IPS DF 19.7 (cell line): ENCODE measurements around the gene PDGFC.

Experiments used
- DNase-seq: peaks from one replicate; pipeline ENCODE4 v3.0.0-alpha.2; 2013; ENCODE audit warnings: low read depth, low spot score

PDGFC gene

GRCh38 chr4:156971676-156972378 lies at the start of gene PDGFC:
PDGFC (minus strand) TSS chr4:156971799; CDS start chr4:156970903, 896 bp downstream.
- no peak for DNase-seq

- no peak for DNase-seq
Observed at GRCh38 chr4:157020882-157021281, 49.3 kb upstream of the PDGFC start.

- DNase-seq: no peak
Observed at GRCh38 chr4:157018920-157019490, 47.4 kb upstream of the PDGFC start.

- peak; percentile 42 for DNase-seq
Observed at GRCh38 chr4:157014621-157015591, 43.3 kb upstream of the PDGFC start.

DNA sequence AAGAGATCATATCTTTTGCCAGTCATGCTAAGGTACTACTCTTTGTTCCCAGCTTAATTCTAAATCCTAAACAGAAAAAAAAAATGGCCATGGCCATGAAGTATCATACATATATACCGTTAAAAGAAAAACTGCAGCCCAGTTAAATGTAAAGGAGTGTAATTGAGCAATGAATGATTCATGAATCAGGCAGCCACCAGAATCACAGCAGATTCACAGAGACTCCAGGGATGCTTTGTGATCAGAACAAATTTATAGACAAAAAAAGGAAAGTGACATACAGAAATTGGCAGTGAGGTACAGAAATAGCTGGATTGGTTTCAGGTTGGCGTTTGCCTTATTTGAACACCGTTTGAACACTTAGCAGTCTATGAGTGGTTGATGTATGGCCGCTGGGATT lies 42.1 kb upstream of the PDGFC start:
- no peak for DNase-seq

DNA sequence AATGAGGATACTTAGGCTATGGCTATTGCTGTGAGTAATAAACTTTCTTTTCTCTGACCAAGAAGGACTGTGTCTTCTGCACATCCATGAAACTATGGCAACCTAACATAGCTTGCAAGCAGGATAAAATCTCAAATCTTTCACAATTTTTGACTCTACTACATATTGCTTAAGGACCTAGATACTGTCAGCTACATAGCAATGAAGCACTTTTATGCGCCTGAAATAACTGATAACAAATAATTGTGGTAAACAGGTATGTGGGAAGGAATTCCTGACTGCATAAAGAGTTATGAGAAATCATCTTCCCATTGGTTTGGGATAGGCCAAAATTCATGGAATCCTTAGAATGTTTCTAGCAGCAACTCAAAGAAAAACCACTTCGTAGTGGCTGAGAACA lies 41.2 kb upstream of the PDGFC start:
- DNase-seq: no peak

DNA sequence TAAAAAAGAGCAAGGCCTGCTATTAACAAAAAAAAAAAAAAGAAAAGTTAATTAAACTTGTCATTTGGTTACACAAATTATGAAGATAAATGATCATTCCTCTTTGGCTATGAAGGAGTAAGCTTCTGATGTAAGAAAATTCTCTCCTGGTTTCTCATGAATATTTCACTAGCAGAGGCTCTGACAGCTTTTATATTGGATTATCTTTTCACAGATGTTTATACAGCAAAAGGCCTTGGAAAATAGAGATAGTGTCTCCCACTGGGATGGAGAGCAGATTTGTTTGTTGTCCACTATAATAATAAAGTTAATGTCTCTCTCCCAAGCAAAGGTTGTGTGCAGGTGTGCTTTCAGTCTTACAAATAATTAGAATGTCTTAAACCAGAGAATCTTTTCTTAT lies 40.7 kb upstream of the PDGFC start:
- DNase-seq: no peak

- no peak for DNase-seq
Observed at GRCh38 chr4:157010630-157011029, 39.0 kb upstream of the PDGFC start.

DNA sequence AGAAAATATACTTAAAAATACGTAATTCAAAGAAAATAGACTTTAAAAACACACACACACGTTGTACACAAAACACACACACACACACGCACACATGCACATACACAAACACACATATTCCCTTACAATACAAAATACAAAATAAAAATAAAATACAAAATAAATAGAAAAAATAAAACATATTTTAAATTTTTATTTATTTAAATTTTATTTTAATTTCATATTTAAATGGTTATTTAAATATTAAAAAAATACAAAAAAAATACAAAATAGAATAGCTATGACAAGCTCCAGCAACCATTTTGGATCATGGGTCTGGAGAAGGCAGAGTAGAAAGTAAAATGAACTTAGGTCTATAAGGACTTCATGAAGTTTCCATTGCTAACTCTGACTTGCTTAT lies 34.2 kb upstream of the PDGFC start:
- DNase-seq: no peak

DNA sequence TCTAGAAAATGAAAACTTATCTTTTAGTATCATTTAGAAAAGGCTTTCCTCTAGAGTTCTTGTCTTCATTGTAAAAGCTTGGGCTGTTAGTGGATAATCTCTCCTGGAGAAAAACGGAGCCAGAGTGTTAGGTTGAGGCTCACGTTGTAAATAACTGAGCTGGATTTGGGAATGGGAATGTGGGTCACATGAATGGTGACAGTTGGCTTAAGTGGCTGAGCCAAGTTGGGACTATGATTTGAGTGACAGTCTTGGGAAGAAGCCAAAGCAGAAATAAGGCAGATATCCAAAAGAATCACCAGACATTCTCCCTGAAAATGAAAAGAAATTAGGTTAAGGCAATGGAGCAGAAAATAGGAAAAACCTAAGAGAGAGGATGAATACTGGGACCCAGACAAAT lies 33.6 kb upstream of the PDGFC start:
- DNase-seq: no peak

DNA sequence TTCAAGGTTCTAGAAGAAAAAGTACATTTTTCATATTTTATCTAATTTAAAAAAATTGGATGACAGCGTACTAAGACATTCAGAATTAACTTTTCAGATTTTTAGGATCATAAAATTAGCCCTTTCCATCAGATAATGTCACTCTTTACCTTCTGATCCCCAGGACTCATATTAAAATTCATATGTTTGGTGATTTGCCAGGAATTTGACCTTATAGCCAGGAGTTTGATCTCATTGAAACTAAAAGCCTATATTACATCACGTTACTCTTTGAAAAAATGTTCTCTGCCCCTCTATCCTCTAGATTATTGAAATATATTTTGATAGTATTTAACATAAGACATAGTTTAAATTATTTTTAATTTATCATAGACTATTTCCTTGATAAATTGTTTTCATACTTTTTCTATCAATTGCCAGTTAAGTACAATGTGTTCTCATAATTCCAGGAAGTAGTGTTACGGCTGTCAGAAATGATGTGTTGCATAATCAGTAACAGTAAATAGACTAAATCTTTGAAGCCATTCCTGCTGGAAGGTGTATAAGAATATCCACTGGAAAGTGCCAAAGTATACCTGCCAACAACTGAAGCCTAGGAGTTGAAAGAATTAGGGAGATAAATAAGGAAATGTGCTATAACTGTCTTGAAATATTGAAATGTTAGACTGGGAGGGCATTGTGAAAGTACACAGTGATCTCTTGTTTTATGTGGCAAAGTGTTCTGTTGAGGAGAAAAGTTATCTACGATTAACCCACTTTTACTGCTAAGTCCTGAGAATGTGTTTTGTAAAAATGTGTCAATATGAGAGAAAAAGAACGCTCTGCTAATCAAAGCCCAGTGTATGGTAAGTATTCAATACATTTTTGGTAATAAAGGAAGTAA lies 32.9 kb upstream of the PDGFC start:
- DNase-seq: no peak

GRCh38 chr4:156999175-156999517 lies 27.5 kb upstream of the PDGFC start:
- peak; percentile 75 for DNase-seq

DNA sequence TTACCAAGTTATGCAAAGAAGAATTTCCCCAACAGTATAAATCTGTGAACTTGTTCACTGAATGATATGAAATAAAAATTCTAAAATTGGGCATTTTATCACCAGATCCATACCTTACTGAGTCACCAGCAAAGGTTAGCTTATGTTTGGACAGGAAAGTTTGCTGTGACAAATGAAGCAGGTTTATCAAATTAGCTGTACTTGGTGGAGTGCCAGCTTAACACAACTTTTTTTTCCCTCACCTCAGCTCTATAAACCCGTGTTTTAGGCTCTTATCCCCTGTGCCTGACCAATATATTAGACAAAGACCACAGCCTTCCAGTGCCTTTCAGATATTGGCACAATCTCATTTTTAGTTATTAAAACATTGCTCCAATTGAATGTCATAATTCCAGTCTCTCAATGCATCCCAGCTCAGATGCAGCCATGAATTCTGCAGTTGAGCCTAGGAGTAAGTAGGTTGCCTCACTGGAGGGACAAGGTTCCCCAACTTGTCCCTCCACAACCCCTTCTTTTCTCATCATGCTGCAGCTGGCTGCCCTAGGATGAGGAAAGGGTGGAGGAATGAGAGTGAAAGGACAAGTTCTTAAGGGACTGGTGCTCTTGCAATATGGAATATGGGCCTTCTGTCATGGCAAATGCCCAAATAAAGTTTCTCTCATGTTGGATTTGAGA lies 27.0 kb upstream of the PDGFC start:
- no peak for DNase-seq

DNA sequence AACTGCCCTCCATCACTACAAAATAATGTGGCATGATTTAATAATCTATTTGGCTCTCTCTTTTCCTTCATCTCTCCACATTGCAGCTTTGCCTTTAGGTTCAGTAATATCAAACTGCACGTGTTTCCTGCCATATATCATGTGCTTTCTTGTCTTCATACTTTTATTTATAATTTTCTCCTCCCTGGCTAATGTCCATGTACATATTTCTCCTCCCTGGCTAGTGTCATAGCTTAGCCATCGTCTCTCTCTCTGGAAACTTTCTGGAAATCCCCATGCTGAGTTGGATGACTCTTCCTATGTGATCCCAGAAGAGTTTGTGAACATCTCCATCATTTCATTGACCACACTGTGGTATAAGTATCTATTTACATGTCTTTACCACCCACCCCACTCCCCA lies 21.3 kb upstream of the PDGFC start:
- DNase-seq: no peak

GRCh38 chr4:156991161-156991560 lies 19.6 kb upstream of the PDGFC start:
- no peak for DNase-seq

DNA sequence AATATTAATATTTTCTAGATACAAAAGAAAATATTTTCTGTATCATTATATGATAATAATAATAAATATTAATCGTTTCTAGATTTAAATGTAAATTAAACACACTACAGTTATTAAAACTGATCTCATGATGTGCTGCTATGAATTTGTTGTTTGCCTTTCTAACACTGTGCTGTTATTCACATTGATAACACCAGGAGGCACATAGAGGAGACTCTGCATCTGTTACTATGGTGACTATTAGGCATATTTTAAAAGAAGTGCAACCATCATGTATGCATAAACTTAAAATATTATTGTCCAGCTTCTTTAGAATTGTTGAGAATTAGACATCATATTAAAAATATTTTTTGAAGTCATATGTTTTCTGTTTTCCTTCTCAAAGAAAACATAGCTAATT lies 11.8 kb upstream of the PDGFC start:
- no peak for DNase-seq

DNA sequence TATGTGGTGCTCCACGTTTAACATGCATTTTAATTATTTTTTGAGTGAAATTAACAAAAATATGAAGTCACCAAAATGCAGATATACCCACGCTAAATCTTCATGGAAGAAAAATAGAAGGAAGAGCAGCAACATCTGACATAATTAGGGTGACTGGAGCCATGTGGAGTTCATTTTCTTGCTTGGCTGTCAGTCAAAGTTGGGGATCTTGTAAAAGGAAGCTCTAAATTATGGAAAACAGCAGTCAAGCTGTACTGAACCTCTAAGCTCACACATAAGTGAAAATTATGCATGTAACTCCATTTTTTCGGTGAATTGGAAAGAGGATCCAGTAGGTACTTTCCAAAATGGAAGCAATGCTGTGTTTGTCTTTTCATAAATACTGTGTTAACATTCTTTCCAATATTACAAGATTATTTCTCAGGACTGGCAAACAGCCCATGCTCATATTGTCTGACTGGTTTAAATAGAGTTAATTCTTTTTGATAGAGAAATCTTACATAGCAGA lies 9.7 kb upstream of the PDGFC start:
- no peak for DNase-seq

- DNase-seq: no peak
Observed at GRCh38 chr4:156977435-156978160, 6.0 kb upstream of the PDGFC start.

- DNase-seq: no peak
Observed at GRCh38 chr4:156976147-156976546, 4.5 kb upstream of the PDGFC start.

GRCh38 chr4:156975686-156976085 lies 4.1 kb upstream of the PDGFC start:
- no peak for DNase-seq
